IMR-90 (cell line): ENCODE data around the gene DNAJB2. TPM values are rescaled to one million over a fixed set of nuclear protein-coding genes. Genes with fewer than 3 reads are reported as not detected.
A peak's percentile ranks its signal among the peaks of the same experiment; 100 is the strongest.

Source experiments
- ATAC-seq: fragments of 200-7000 bp; cut with Tn5 transposase; 2 replicates; pipeline ENCODE4 v1.9.1; 2020; ENCODE audit warnings: low read depth, mild to moderate bottlenecking, moderate library complexity
- BruUV-seq: library from RNA; stranded (reverse); fragments of 400-500 nt; replicated peaks from 2 replicates; lab custom pipeline; 2021; lab: Mats Ljungman, UMichigan
- CTCF ChIA-PET: fragments of 300-600 bp; formaldehyde crosslinking; extraction: SDS; loops from one replicate; lab custom pipeline; 2021; ENCODE audit warnings: antibody characterized with exemption; lab: Yijun Ruan, JAX
- POLR2A ChIA-PET: fragments of 300-600 bp; sonication (Branson Sonifier 250); formaldehyde crosslinking; loops from one replicate; lab custom pipeline; 2022; ENCODE audit warnings: antibody characterized with exemption; ENCODE audit not compliant: unreplicated experiment; lab: Charles Lee
- DNase-seq: peaks from one replicate; pipeline ENCODE4 v3.0.0; 2013
- H2AFZ ChIP-seq: replicated peaks from 2 replicates; pipeline ENCODE3; 2013; ENCODE audit warnings: low read length, mild to moderate bottlenecking; ENCODE audit not compliant: poor library complexity
- H2AK5ac ChIP-seq: 2 replicates; pipeline ENCODE4 v1.6.1; 2013; ENCODE audit warnings: low read depth, low read length, inconsistent platforms
- H2AK9ac ChIP-seq: replicated peaks from 2 replicates; pipeline ENCODE3; 2013; ENCODE audit warnings: mild to moderate bottlenecking, low read depth, low read length, moderate library complexity; ENCODE audit not compliant: poor library complexity
- H2BK120ac ChIP-seq: 2 replicates; pipeline ENCODE4 v1.6.1; 2013; ENCODE audit warnings: low read depth, low read length, inconsistent platforms
- H2BK15ac ChIP-seq: 3 replicates; pipeline ENCODE4 v1.6.1; 2013; ENCODE audit warnings: low read depth, low read length, inconsistent platforms
- H2BK20ac ChIP-seq: 2 replicates; pipeline ENCODE4 v1.6.1; 2013; ENCODE audit warnings: low read depth, mild to moderate bottlenecking, inconsistent platforms, low read length, moderate library complexity
- H2BK5ac ChIP-seq: 2 replicates; pipeline ENCODE4 v1.6.1; 2013; ENCODE audit warnings: mild to moderate bottlenecking, low read depth, low read length, inconsistent platforms; ENCODE audit not compliant: poor library complexity, severe bottlenecking
- H3K14ac ChIP-seq: replicated peaks from 2 replicates; pipeline ENCODE4 v1.6.1; 2013; ENCODE audit warnings: low read depth, low read length, inconsistent platforms
- H3K18ac ChIP-seq: 2 replicates; pipeline ENCODE4 v1.6.1; 2013; ENCODE audit warnings: low read depth, low read length, control low read depth
- H3K23ac ChIP-seq: 2 replicates; pipeline ENCODE4 v1.6.1; 2013; ENCODE audit warnings: low read depth, low read length, inconsistent platforms
- H3K27ac ChIP-seq: 2 replicates; pipeline ENCODE4 v1.5.1; 2013; ENCODE audit warnings: mild to moderate bottlenecking, control low read depth, low read length; ENCODE audit not compliant: insufficient read depth
- H3K27me3 ChIP-seq: 2 replicates; pipeline ENCODE4 v1.6.1; 2013; ENCODE audit warnings: low read length; ENCODE audit not compliant: control insufficient read depth, insufficient read depth
- H3K36me3 ChIP-seq: 2 replicates; pipeline ENCODE4 v1.6.1; 2013; ENCODE audit warnings: low read length, mixed read lengths; ENCODE audit not compliant: control insufficient read depth, insufficient read depth
- H3K4ac ChIP-seq: 2 replicates; pipeline ENCODE4 v1.6.1; 2013; ENCODE audit warnings: low read depth, low read length, inconsistent platforms
- H3K4me1 ChIP-seq: 2 replicates; pipeline ENCODE4 v1.6.1; 2013; ENCODE audit warnings: low read length, mixed read lengths; ENCODE audit not compliant: control insufficient read depth, insufficient read depth
- H3K4me2 ChIP-seq: 2 replicates; pipeline ENCODE4 v1.6.1; 2013; ENCODE audit warnings: low read depth, mild to moderate bottlenecking, control low read depth, low read length, moderate library complexity
- H3K4me3 ChIP-seq: 2 replicates; pipeline ENCODE4 v1.5.1; 2013; ENCODE audit warnings: low read depth, mild to moderate bottlenecking, control low read depth, low read length, moderate library complexity; ENCODE audit not compliant: insufficient read depth
- H3K56ac ChIP-seq: 2 replicates; pipeline ENCODE4 v1.6.1; 2013; ENCODE audit warnings: low read length, inconsistent platforms; ENCODE audit not compliant: insufficient read depth; ENCODE audit errors: extremely low read depth
- H3K79me1 ChIP-seq, 2 experiments: 2 replicates each; pipeline ENCODE4 v1.6.1; 2013; ENCODE audit warnings: low read length in 2 of 2, inconsistent platforms in 1 of 2, low read depth in 1 of 2
- H3K9ac ChIP-seq: 2 replicates; pipeline ENCODE4 v1.6.1; 2013; ENCODE audit warnings: low read depth, low read length, control low read depth
- H3K9me1 ChIP-seq: 2 replicates; pipeline ENCODE4 v1.6.1; 2013; ENCODE audit warnings: low read length, inconsistent platforms; ENCODE audit not compliant: insufficient read depth
- H3K9me3 ChIP-seq: 2 replicates; pipeline ENCODE4 v1.6.1; 2013; ENCODE audit warnings: low read length; ENCODE audit not compliant: control insufficient read depth, insufficient read depth
- H4K20me1 ChIP-seq: 2 replicates; pipeline ENCODE4 v1.6.1; 2013; ENCODE audit warnings: low read length, inconsistent platforms; ENCODE audit not compliant: insufficient read depth
- H4K5ac ChIP-seq: 2 replicates; pipeline ENCODE4 v1.6.1; 2013; ENCODE audit warnings: mild to moderate bottlenecking, low read depth, low read length, control low read depth
- H4K8ac ChIP-seq, 2 experiments: 2 replicates each; pipeline ENCODE4 v1.6.1; 2013; ENCODE audit warnings: low read depth in 2 of 2, low read length in 2 of 2, control low read depth in 1 of 2, inconsistent platforms in 1 of 2
- H4K91ac ChIP-seq: 2 replicates; pipeline ENCODE4 v1.6.1; 2013; ENCODE audit warnings: low read depth, low read length, inconsistent platforms; ENCODE audit not compliant: insufficient read depth
- ELK1 ChIP-seq: fragments of 150-350 bp; IDR thresholded peaks from 2 replicates; pipeline ENCODE4 v1.6.1; 2016; ENCODE audit warnings: low read depth, mild to moderate bottlenecking, low read length, moderate library complexity, borderline replicate concordance
- MAFK ChIP-seq: IDR thresholded peaks from 2 replicates; pipeline ENCODE4 v1.6.1; 2012; ENCODE audit warnings: low read depth, low read length, improper control_type of control experiment
- MAZ ChIP-seq: IDR thresholded peaks from 2 replicates; pipeline ENCODE4 v1.6.1; 2012; ENCODE audit warnings: low read depth, mild to moderate bottlenecking, low read length, improper control_type of control experiment, moderate library complexity, borderline replicate concordance
- RCOR1 ChIP-seq: IDR thresholded peaks from 2 replicates; pipeline ENCODE4 v1.6.1; 2012; ENCODE audit warnings: mild to moderate bottlenecking, low read length, improper control_type of control experiment; ENCODE audit not compliant: insufficient replicate concordance
- SMC3 ChIP-seq: fragments of 150-350 bp; IDR thresholded peaks from 2 replicates; pipeline ENCODE4 v1.6.1; 2016; ENCODE audit warnings: low read depth, mild to moderate bottlenecking, antibody characterized with exemption, low read length, moderate library complexity
- WGBS, 2 experiments: methylation state at CpG; one replicate each; pipeline versions ENCODE4 v1.1.5 to v1.1.7; 2013; ENCODE audit warnings: missing lambda C conversion rate in 2 of 2; ENCODE audit not compliant: insufficient read length in 1 of 2; ENCODE audit errors: extremely low coverage in 2 of 2; 5-methylcytosine and 5-hydroxymethylcytosine counted together
- dilution Hi-C: fragments of 300-500 bp; cut with HindIII; formaldehyde crosslinking; loops from one replicate; pipeline ENCODE4 v1.14.3; 2018; ENCODE audit warnings: low sequenced_read_pairs; ENCODE audit not compliant: unreplicated experiment
- in situ Hi-C: fragments of 300-500 bp; cut with MboI; formaldehyde crosslinking; loops from 3 replicates; pipeline ENCODE4 v1.14.3; 2019; ENCODE audit warnings: low sequenced_read_pairs, inconsistent platforms, mixed read lengths
- intact Hi-C: fragments of 100-400 bp; cut with micrococcal nuclease; formaldehyde crosslinking; loops from 2 replicates; pipeline ENCODE4 v1.10.0; 2022
- polyA plus RNA-seq, 3 experiments: library from polyadenylated mRNA; depleted of rRNA; stranded (reverse); fragments of >200 nt; gene quantifications; 2 replicates each; pipeline ENCODE4 v1.2.3, GENCODE V29; 2012; ENCODE audit warnings: low replicate concordance in 1 of 3
- total RNA-seq: library from RNA; depleted of rRNA; stranded (reverse); fragments of >200 nt; gene quantifications from 2 replicates; pipeline ENCODE4 v1.2.3, GENCODE V29; 2012

Gene DNAJB2
- total and polyA plus RNA-seq, 2 of the 4 experiments (the other 2 are of a cell fraction), result 30.6 to 45.8 TPM

- no peaks in the 10 kb centered on the region for H3K79me1 ChIP-seq
- H3K14ac ChIP-seq, result no peak overlapping the region
- H2BK15ac ChIP-seq, result no peak overlapping the region
- dilution Hi-C loops, result no loop called here
- no peak overlapping the region for H3K56ac ChIP-seq
- no peak overlapping the region for H3K4me3 ChIP-seq
- no peak overlapping the region for H2AK9ac ChIP-seq
- no peak overlapping the region for H3K4me2 ChIP-seq
- no peak overlapping the region for H3K4ac ChIP-seq
- no peak overlapping the region for H2AFZ ChIP-seq
- H2BK5ac ChIP-seq, result no peak overlapping the region
- intact Hi-C loops, result no loop called here
- BruUV-seq, result no TSS peak
- DNase-seq (peak; percentile 20), ATAC-seq (no peak)
- H3K27ac ChIP-seq, result no peak overlapping the region
- no peaks in the 10 kb centered on the region for H3K9me3 ChIP-seq
- H3K9me1 ChIP-seq, result no peaks in the 10 kb centered on the region
- no peak overlapping the region for H4K5ac ChIP-seq
- in situ Hi-C loops, result no loop called here
- no peak overlapping the region for H3K9ac ChIP-seq
- H4K20me1 ChIP-seq, result no peaks in the 10 kb centered on the region
- no peaks in the 10 kb centered on the region for H3K4me1 ChIP-seq
- H2BK20ac ChIP-seq, result no peak overlapping the region
- TF ChIP-seq RCOR1, result no peak
- TF ChIP-seq SMC3, result no peak
- TF ChIP-seq MAFK, result peak; percentile 55; the same call in 1 of the 2 replicates
- no peak for TF ChIP-seq MAZ
- TF ChIP-seq ELK1, result no peak
- H3K27me3 ChIP-seq, result peaks cover 3% of the 10 kb centered on the region
- no peak overlapping the region for H4K8ac ChIP-seq
- H2BK120ac ChIP-seq, result no peak overlapping the region
- H4K91ac ChIP-seq, result no peak overlapping the region
- ChIA-PET POLR2A (no interaction called here), CTCF (interaction anchor here (0.6 kb wide), 1 partner anchor 19 kb away, joined by 3 read pairs; no protein-coding TSS in a partner anchor)
- WGBS, 2 experiments, result 70% methylated on average over 2 of the region's 16 CpGs; no CpG with 5 or more reads in 1 of the 2 experiments
- no peak overlapping the region for H2AK5ac ChIP-seq
- H3K36me3 ChIP-seq, result no peaks in the 10 kb centered on the region
- no peak overlapping the region for H3K18ac ChIP-seq
- no peak overlapping the region for H3K23ac ChIP-seq
These were observed 35.8 kb downstream of the DNAJB2 start for GRCh38 chr2:219314804-219315468.
